Peyer's patch (tissue), 4 donors: Measurements from ENCODE around the gene CUZD1. TPM values are rescaled to one million over a fixed set of nuclear protein-coding genes. Genes with fewer than 3 reads are reported as not detected.
"Not testable (repeated sequence)": the region's sequence is repeated elsewhere in the genome, so short reads cannot be mapped to it uniquely, and the experiment has no call there.

Experiments
- DNase-seq, 3 donors: peaks; one replicate each; pipeline ENCODE4 v3.0.0-alpha.2; 2017 to 2019
- H3K27ac ChIP-seq, 4 donors: fragments of 200-600 bp; sonication (generic); one replicate each; pipeline ENCODE4 v1.5.1; 2016 to 2019
- H3K27me3 ChIP-seq, 2 donors: fragments of 200-600 bp; sonication (generic); one replicate each; pipeline ENCODE4 v1.5.1; 2019
- H3K36me3 ChIP-seq, 3 donors: fragments of 200-600 bp; sonication (generic); one replicate each; pipeline ENCODE4 v1.5.1; 2016 to 2019
- H3K4me1 ChIP-seq, 4 donors: fragments of 200-600 bp; sonication (generic); one replicate each; pipeline ENCODE4 v1.5.1; 2016 to 2019
- H3K4me3 ChIP-seq, 4 donors: fragments of 200-600 bp; sonication (generic); 1 replicate in 3 of 4; 2 replicates in 1 of 4; pipeline ENCODE4 v1.5.1; 2016 to 2019; ENCODE audit warnings: mild to moderate bottlenecking in 1 of 4
- H3K9me3 ChIP-seq, 4 donors: fragments of 200-600 bp; sonication (generic); one replicate each; pipeline ENCODE4 v1.5.1; 2016 to 2019; ENCODE audit warnings: mild to moderate bottlenecking in 1 of 4
- CTCF ChIP-seq, 6 experiments: fragments of 450-650 bp in 4 of 6; fragments of 200-600 bp in 2 of 6; sonication (generic) in 1 of 6; IDR thresholded peaks; one replicate each; pipeline ENCODE4 v1.5.1; 2017 to 2019; ENCODE audit warnings: antibody characterized with exemption in 6 of 6, mild to moderate bottlenecking in 3 of 6, moderate library complexity in 1 of 6
- POLR2A ChIP-seq, 2 donors: fragments of 450-650 bp; IDR thresholded peaks; one replicate each; pipeline ENCODE4 v1.5.1; 2017; ENCODE audit warnings: antibody characterized with exemption in 2 of 2, mild to moderate bottlenecking in 2 of 2, moderate library complexity in 2 of 2
- total RNA-seq, 4 donors: library from RNA; depleted of rRNA; stranded (reverse); fragments of >200 nt; gene quantifications; one replicate each; pipeline ENCODE4 v1.1.0, GENCODE V29; 2016

The CUZD1 gene
- total RNA-seq, 4 donors from 2014 or later = 0.35 to 11.6 (median 1.5) TPM

GRCh38 chr10:122864901-122865300, 19.2 kb upstream of the CUZD1 start:
- Histone ChIP-seq H3K4me3 (no peak overlapping the region), H3K9me3 (no peaks in the 10 kb centered on the region), H3K36me3 (no peaks in the 10 kb centered on the region), H3K27ac (no peak overlapping the region), H3K27me3 (no peaks in the 10 kb centered on the region), H3K4me1 (no peaks in the 10 kb centered on the region)
- TF ChIP-seq CTCF (IDR thresholded peaks at IDR 0.05) (no peak), POLR2A (IDR thresholded peaks at IDR 0.05) (no peak)
- no peak for DNase-seq

- H3K36me3 ChIP-seq = no peaks in the 10 kb centered on the region
- H3K27ac ChIP-seq = no peak overlapping the region
- no peaks in the 10 kb centered on the region for H3K27me3 ChIP-seq
- H3K4me1 ChIP-seq = no peaks in the 10 kb centered on the region
- no peaks in the 10 kb centered on the region for H3K9me3 ChIP-seq
- H3K4me3 ChIP-seq = no peak overlapping the region
- no peak for DNase-seq
- no peak for TF ChIP-seq CTCF (IDR thresholded peaks at IDR 0.05)
- TF ChIP-seq POLR2A (IDR thresholded peaks at IDR 0.05) = no peak
Observed at GRCh38 chr10:122864194-122864592, 18.5 kb upstream of the CUZD1 start.

- no peak for DNase-seq
- Histone ChIP-seq H3K4me3 (no peak overlapping the region), H3K27me3 (no peaks in the 10 kb centered on the region), H3K9me3 (no peaks in the 10 kb centered on the region), H3K4me1 (no peaks in the 10 kb centered on the region), H3K36me3 (no peaks in the 10 kb centered on the region), H3K27ac (no peak overlapping the region)
- TF ChIP-seq POLR2A (IDR thresholded peaks at IDR 0.05) (no peak), CTCF (IDR thresholded peaks at IDR 0.05) (no peak)
Observed at GRCh38 chr10:122863216-122864193, 17.8 kb upstream of the CUZD1 start.

- TF ChIP-seq CTCF (IDR thresholded peaks at IDR 0.05) (no peak), POLR2A (IDR thresholded peaks at IDR 0.05) (no peak)
- Histone ChIP-seq H3K4me1 (no peaks in the 10 kb centered on the region), H3K27ac (no peak overlapping the region), H3K36me3 (no peaks in the 10 kb centered on the region), H3K9me3 (no peaks in the 10 kb centered on the region), H3K27me3 (no peaks in the 10 kb centered on the region), H3K4me3 (no peak overlapping the region)
- DNase-seq = no peak
Observed at GRCh38 chr10:122861711-122862161, 16.1 kb upstream of the CUZD1 start.

- no peak overlapping the region for H3K27ac ChIP-seq
- no peaks in the 10 kb centered on the region for H3K9me3 ChIP-seq
- H3K4me3 ChIP-seq = no peak overlapping the region
- no peaks in the 10 kb centered on the region for H3K4me1 ChIP-seq
- no peaks in the 10 kb centered on the region for H3K36me3 ChIP-seq
- no peak for DNase-seq
- TF ChIP-seq POLR2A (IDR thresholded peaks at IDR 0.05) = no peak
- TF ChIP-seq CTCF (IDR thresholded peaks at IDR 0.05) = no peak
- no peaks in the 10 kb centered on the region for H3K27me3 ChIP-seq
Observed at GRCh38 chr10:122859527-122859926, 13.9 kb upstream of the CUZD1 start.

GRCh38 chr10:122858042-122858441, 12.4 kb upstream of the CUZD1 start:
- H3K4me1 ChIP-seq, H3K27me3 ChIP-seq, H3K4me3 ChIP-seq: not testable (repeated sequence)

More at GRCh38 chr10:122858042-122858441, 12.4 kb upstream of the CUZD1 start:
- DNase-seq, H3K9me3 ChIP-seq, H3K36me3 ChIP-seq, H3K27ac ChIP-seq: not testable (repeated sequence)
